ENCODE results near the gene NEK7.
A peak's percentile ranks its signal among the peaks of the same experiment; 100 is the strongest.

The NEK7 gene

DNA sequence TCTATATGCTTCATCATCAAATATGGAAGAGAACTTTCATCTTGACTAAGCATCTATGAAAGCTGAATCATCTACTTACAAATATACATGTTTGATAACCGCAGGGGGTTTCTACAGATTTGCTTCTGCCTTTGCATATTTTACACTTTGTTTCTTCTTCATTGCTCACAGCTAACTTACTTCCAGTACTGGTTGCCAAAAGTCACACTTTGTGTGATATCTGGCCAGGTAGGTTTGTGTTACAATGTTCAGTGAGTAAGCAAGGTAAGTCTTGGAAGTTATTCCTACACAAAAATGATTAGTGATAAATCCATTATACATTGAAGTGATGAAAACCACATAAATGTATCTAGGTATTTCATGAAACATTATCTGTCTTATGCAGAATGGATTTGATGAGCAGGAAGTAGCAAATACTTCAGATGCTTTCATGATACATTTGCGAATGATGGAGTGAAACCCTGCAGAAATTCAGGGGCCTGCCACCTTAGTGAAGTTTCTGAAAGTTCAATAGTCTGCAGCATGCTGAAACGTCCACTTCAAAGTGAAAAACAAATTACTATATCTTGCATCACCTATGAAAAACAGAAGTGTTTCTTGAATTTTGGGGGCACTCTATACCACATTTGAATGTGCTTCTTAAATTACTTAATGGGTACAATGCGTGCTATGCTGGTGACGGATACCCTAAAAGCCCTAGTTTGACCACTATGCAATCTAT lies 196.3 kb downstream of the NEK7 start:
- no peak overlapping the region for H2AFZ ChIP-seq (ENCODE audit: insufficient read depth, low read length, poor library complexity)
- no peak overlapping the region for H2BK5ac ChIP-seq (ENCODE audit: low read depth, low read length, poor library complexity)
- no peak overlapping the region for H3K14ac ChIP-seq (ENCODE audit: low read length)
- H3K27me3 ChIP-seq (ENCODE audit: insufficient read depth, low read length): no peaks in the 10 kb centered on the region
- no peak overlapping the region for H3K18ac ChIP-seq (ENCODE audit: low read length)
- no peaks in the 10 kb centered on the region for H3K9me3 ChIP-seq (ENCODE audit: insufficient read depth, low read depth, low read length)
- no peak overlapping the region for H3K9ac ChIP-seq (ENCODE audit: low read length)
- no peak overlapping the region for H3K4me2 ChIP-seq (ENCODE audit: low read length)
- no peak overlapping the region for H3K4me3 ChIP-seq (ENCODE audit: low read depth, low read length)
- no peak overlapping the region for H4K91ac ChIP-seq (ENCODE audit: low read depth, low read length)
- DNase-seq: no peak
- H2BK120ac ChIP-seq (ENCODE audit: insufficient read depth, low read length, poor library complexity): no peak overlapping the region
- H2AK5ac ChIP-seq (ENCODE audit: low read length): no peak overlapping the region
- no peaks in the 10 kb centered on the region for H3K36me3 ChIP-seq (ENCODE audit: control insufficient read depth in 1 of 2, insufficient read depth in 2 of 2, low read length in 2 of 2)
- H4K8ac ChIP-seq (ENCODE audit: low read depth, low read length): no peak overlapping the region
- no peaks in the 10 kb centered on the region for H3K79me2 ChIP-seq (ENCODE audit: control insufficient read depth, insufficient read depth, low read length, poor library complexity)
- WGBS (ENCODE audit: extremely low coverage, insufficient coverage, insufficient read length): no CpG with 5 or more reads among the region's 5 CpGs
- no peaks in the 10 kb centered on the region for H3K4me1 ChIP-seq (ENCODE audit: control insufficient read depth in 1 of 2, insufficient read depth in 2 of 2, low read length in 2 of 2)
- no peaks in the 10 kb centered on the region for H3K79me1 ChIP-seq (ENCODE audit: low read length)
- no peak overlapping the region for H3K4ac ChIP-seq (ENCODE audit: low read depth, low read length)
- no peak overlapping the region for H3K27ac ChIP-seq (ENCODE audit: low read depth, low read length)
- H2BK12ac ChIP-seq (ENCODE audit: low read length): no peak overlapping the region
- no peak overlapping the region for H3K23ac ChIP-seq (ENCODE audit: low read length)
- no peak overlapping the region for H4K12ac ChIP-seq (ENCODE audit: low read depth, low read length)

DNA sequence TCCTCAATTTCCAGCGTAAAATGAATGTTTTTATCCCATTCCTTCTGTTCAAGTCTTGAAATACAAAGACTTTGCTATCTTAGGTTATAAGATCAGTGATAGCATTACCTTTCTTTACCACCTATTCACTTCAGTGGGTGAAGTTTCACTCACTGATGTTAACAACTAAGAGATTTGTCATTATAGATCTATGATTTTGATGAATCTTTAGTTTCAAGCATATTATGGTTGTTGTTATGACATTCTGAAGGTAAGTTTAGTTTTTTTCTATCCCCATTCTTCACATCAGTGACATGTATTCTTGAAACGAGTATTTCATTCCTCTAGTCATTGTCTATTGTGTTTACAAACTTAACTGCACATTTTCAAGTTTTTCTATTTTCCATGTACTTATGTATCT lies 201.1 kb downstream of the NEK7 start:
- WGBS (ENCODE audit: extremely low coverage, insufficient coverage, insufficient read length): no CpG with 5 or more reads among the region's 2 CpGs
- no peak overlapping the region for H2AFZ ChIP-seq (ENCODE audit: insufficient read depth, low read length, poor library complexity)
- no peak overlapping the region for H2AK5ac ChIP-seq (ENCODE audit: low read length)

GRCh38 chr1:198359024-198359653 lies 202.3 kb downstream of the NEK7 start:
- no peak overlapping the region for H4K12ac ChIP-seq (ENCODE audit: low read depth, low read length)
- H3K4me3 ChIP-seq (ENCODE audit: low read depth, low read length): no peak overlapping the region
- H3K23ac ChIP-seq (ENCODE audit: low read length): no peak overlapping the region
- H3K9ac ChIP-seq (ENCODE audit: low read length): no peak overlapping the region
- no peak overlapping the region for H4K8ac ChIP-seq (ENCODE audit: low read depth, low read length)
- H3K4me2 ChIP-seq (ENCODE audit: low read length): no peak overlapping the region
- no peak overlapping the region for H2BK12ac ChIP-seq (ENCODE audit: low read length)
- no peak overlapping the region for H2AFZ ChIP-seq (ENCODE audit: insufficient read depth, low read length, poor library complexity)
- no peak overlapping the region for H2BK5ac ChIP-seq (ENCODE audit: low read depth, low read length, poor library complexity)
- H3K27ac ChIP-seq (ENCODE audit: low read depth, low read length): no peak overlapping the region
- no peak overlapping the region for H3K14ac ChIP-seq (ENCODE audit: low read length)
- no peak overlapping the region for H3K4ac ChIP-seq (ENCODE audit: low read depth, low read length)
- H3K79me1 ChIP-seq (ENCODE audit: low read length): no peaks in the 10 kb centered on the region
- DNase-seq: peak; percentile 1 to 65
- no peak overlapping the region for H2AK5ac ChIP-seq (ENCODE audit: low read length)
- no peaks in the 10 kb centered on the region for H3K36me3 ChIP-seq (ENCODE audit: control insufficient read depth in 1 of 2, insufficient read depth in 2 of 2, low read length in 2 of 2)
- no peaks in the 10 kb centered on the region for H3K9me3 ChIP-seq (ENCODE audit: insufficient read depth, low read depth, low read length)
- H3K27me3 ChIP-seq (ENCODE audit: insufficient read depth, low read length): no peaks in the 10 kb centered on the region
- WGBS (ENCODE audit: extremely low coverage, insufficient coverage, insufficient read length): no CpG with 5 or more reads among the region's 6 CpGs
- no peak overlapping the region for H3K18ac ChIP-seq (ENCODE audit: low read length)
- H2BK120ac ChIP-seq (ENCODE audit: insufficient read depth, low read length, poor library complexity): no peak overlapping the region
- no peaks in the 10 kb centered on the region for H3K4me1 ChIP-seq (ENCODE audit: control insufficient read depth in 1 of 2, insufficient read depth in 2 of 2, low read length in 2 of 2)
- no peaks in the 10 kb centered on the region for H3K79me2 ChIP-seq (ENCODE audit: control insufficient read depth, insufficient read depth, low read length, poor library complexity)
- H4K91ac ChIP-seq (ENCODE audit: low read depth, low read length): no peak overlapping the region

More for the DNA sequence above, 201.1 kb downstream of the NEK7 start:
- Histone ChIP-seq H3K23ac (ENCODE audit: low read length) (no peak overlapping the region), H2BK12ac (ENCODE audit: low read length) (no peak overlapping the region), H2BK5ac (ENCODE audit: low read depth, low read length, poor library complexity) (no peak overlapping the region), H3K4me3 (ENCODE audit: low read depth, low read length) (no peak overlapping the region), H3K27me3 (ENCODE audit: insufficient read depth, low read length) (no peaks in the 10 kb centered on the region), H3K4me1 (ENCODE audit: control insufficient read depth in 1 of 2, insufficient read depth in 2 of 2, low read length in 2 of 2) (no peaks in the 10 kb centered on the region), H3K79me2 (ENCODE audit: control insufficient read depth, insufficient read depth, low read length, poor library complexity) (no peaks in the 10 kb centered on the region), H3K4me2 (ENCODE audit: low read length) (no peak overlapping the region), H4K8ac (ENCODE audit: low read depth, low read length) (no peak overlapping the region), H3K27ac (ENCODE audit: low read depth, low read length) (no peak overlapping the region), H3K36me3 (ENCODE audit: control insufficient read depth in 1 of 2, insufficient read depth in 2 of 2, low read length in 2 of 2) (no peaks in the 10 kb centered on the region), H2BK120ac (ENCODE audit: insufficient read depth, low read length, poor library complexity) (no peak overlapping the region), H3K9me3 (ENCODE audit: insufficient read depth, low read depth, low read length) (no peaks in the 10 kb centered on the region), H3K18ac (ENCODE audit: low read length) (no peak overlapping the region), H3K9ac (ENCODE audit: low read length) (no peak overlapping the region), H4K91ac (ENCODE audit: low read depth, low read length) (no peak overlapping the region), H4K12ac (ENCODE audit: low read depth, low read length) (no peak overlapping the region), H3K4ac (ENCODE audit: low read depth, low read length) (no peak overlapping the region), H3K79me1 (ENCODE audit: low read length) (no peaks in the 10 kb centered on the region), H3K14ac (ENCODE audit: low read length) (no peak overlapping the region)
- no peak for DNase-seq

- no peaks in the 10 kb centered on the region for H3K79me2 ChIP-seq (ENCODE audit: control insufficient read depth, insufficient read depth, low read length, poor library complexity)
- no peaks in the 10 kb centered on the region for H3K27me3 ChIP-seq (ENCODE audit: insufficient read depth, low read length)
- no peak overlapping the region for H4K12ac ChIP-seq (ENCODE audit: low read depth, low read length)
- no peak overlapping the region for H3K18ac ChIP-seq (ENCODE audit: low read length)
- H3K79me1 ChIP-seq (ENCODE audit: low read length): no peaks in the 10 kb centered on the region
- H3K4me3 ChIP-seq (ENCODE audit: low read depth, low read length): no peak overlapping the region
- H3K9ac ChIP-seq (ENCODE audit: low read length): no peak overlapping the region
- H2BK120ac ChIP-seq (ENCODE audit: insufficient read depth, low read length, poor library complexity): no peak overlapping the region
- no peak overlapping the region for H2AK5ac ChIP-seq (ENCODE audit: low read length)
- WGBS (ENCODE audit: extremely low coverage, insufficient coverage, insufficient read length): no CpG with 5 or more reads among the region's 4 CpGs
- H3K23ac ChIP-seq (ENCODE audit: low read length): no peak overlapping the region
- H2AFZ ChIP-seq (ENCODE audit: insufficient read depth, low read length, poor library complexity): no peak overlapping the region
- H3K36me3 ChIP-seq (ENCODE audit: control insufficient read depth in 1 of 2, insufficient read depth in 2 of 2, low read length in 2 of 2): no peaks in the 10 kb centered on the region
- no peak overlapping the region for H3K4ac ChIP-seq (ENCODE audit: low read depth, low read length)
- no peaks in the 10 kb centered on the region for H3K9me3 ChIP-seq (ENCODE audit: insufficient read depth, low read depth, low read length)
- H4K91ac ChIP-seq (ENCODE audit: low read depth, low read length): no peak overlapping the region
- H3K14ac ChIP-seq (ENCODE audit: low read length): no peak overlapping the region
- H2BK12ac ChIP-seq (ENCODE audit: low read length): no peak overlapping the region
- no peaks in the 10 kb centered on the region for H3K4me1 ChIP-seq (ENCODE audit: control insufficient read depth in 1 of 2, insufficient read depth in 2 of 2, low read length in 2 of 2)
- H4K8ac ChIP-seq (ENCODE audit: low read depth, low read length): no peak overlapping the region
- no peak overlapping the region for H3K27ac ChIP-seq (ENCODE audit: low read depth, low read length)
- no peak overlapping the region for H3K4me2 ChIP-seq (ENCODE audit: low read length)
- H2BK5ac ChIP-seq (ENCODE audit: low read depth, low read length, poor library complexity): no peak overlapping the region
- no peak for DNase-seq
Observed at GRCh38 chr1:198360208-198360729, 203.5 kb downstream of the NEK7 start.
